WTC11 (cell line): ENCODE data around the gene MAP9. TPM values are rescaled to one million over a fixed set of nuclear protein-coding genes. Genes with fewer than 3 reads are reported as not detected.

Experiments used
- ATAC-seq: fragments of 200-7000 bp; cut with Tn5 transposase; 2 replicates; pipeline ENCODE4 v1.10.0; 2021; ENCODE audit warnings: mild to moderate bottlenecking, moderate library complexity
- CTCF ChIA-PET: fragments of 300-600 bp; sonication (Branson Sonifier 250); formaldehyde crosslinking; loops from one replicate; lab custom pipeline; 2021; ENCODE audit warnings: antibody characterized with exemption; lab: Charles Lee
- POLR2A ChIA-PET: fragments of 350-600 bp; sonication (Branson Sonifier 250); formaldehyde crosslinking; loops from one replicate; lab custom pipeline; 2021; ENCODE audit warnings: antibody characterized with exemption; lab: Charles Lee
- DNase-seq: peaks from one replicate; pipeline ENCODE4 v3.0.0; 2021; ENCODE audit warnings: low spot score
- H3K27ac Mint-ChIP-seq: 2 replicates; pipeline ENCODE4 v1.8.0; 2021; ENCODE audit warnings: mixed read lengths
- H3K27me3 Mint-ChIP-seq: 2 replicates; pipeline ENCODE4 v1.8.0; 2021; ENCODE audit warnings: low read depth, mild to moderate bottlenecking, moderate library complexity, mixed read lengths
- H3K36me3 Mint-ChIP-seq: 2 replicates; pipeline ENCODE4 v1.8.0; 2021; ENCODE audit warnings: mixed read lengths
- H3K4me1 Mint-ChIP-seq: 2 replicates; pipeline ENCODE4 v1.8.0; 2022; ENCODE audit warnings: mixed read lengths
- H3K4me3 Mint-ChIP-seq: 2 replicates; pipeline ENCODE4 v1.8.0; 2021; ENCODE audit warnings: mild to moderate bottlenecking, moderate library complexity, mixed read lengths
- H3K9me3 Mint-ChIP-seq: 2 replicates; pipeline ENCODE4 v1.8.0; 2021; ENCODE audit warnings: mixed read lengths
- AFF4 ChIP-seq: sonication (generic); formaldehyde crosslinking; IDR thresholded peaks from 2 replicates; pipeline ENCODE4 v1.8.1; 2023; ENCODE audit warnings: mild to moderate bottlenecking, missing genetic modification reagents, borderline replicate concordance
- ARID4B ChIP-seq: sonication (generic); formaldehyde crosslinking; IDR thresholded peaks from 2 replicates; pipeline ENCODE4 v1.8.0; 2023; ENCODE audit warnings: missing genetic modification reagents, mild to moderate bottlenecking, borderline replicate concordance
- E2F4 ChIP-seq: sonication (generic); formaldehyde crosslinking; IDR thresholded peaks from 2 replicates; pipeline ENCODE4 v1.8.1; 2022; ENCODE audit warnings: low read depth, mild to moderate bottlenecking, moderate library complexity, missing genetic modification reagents, borderline replicate concordance
- ESRRA ChIP-seq: sonication (generic); formaldehyde crosslinking; IDR thresholded peaks from 2 replicates; pipeline ENCODE4 v1.8.1; 2022; ENCODE audit warnings: mild to moderate bottlenecking, missing genetic modification reagents, borderline replicate concordance
- MYBL2 ChIP-seq: sonication (generic); formaldehyde crosslinking; IDR thresholded peaks from 2 replicates; pipeline ENCODE4 v1.8.1; 2023; ENCODE audit warnings: mild to moderate bottlenecking, moderate library complexity, missing genetic modification reagents
- PRDM15 ChIP-seq: sonication (generic); formaldehyde crosslinking; IDR thresholded peaks from 2 replicates; pipeline ENCODE4 v1.8.0; 2022; ENCODE audit warnings: missing genetic modification reagents
- RELA ChIP-seq: sonication (generic); formaldehyde crosslinking; IDR thresholded peaks from 2 replicates; pipeline ENCODE4 v1.8.1; 2022; ENCODE audit warnings: missing genetic modification reagents, mild to moderate bottlenecking, borderline replicate concordance
- RORB ChIP-seq: fragments of 250-450 bp; sonication (Bioruptor Pico); IDR thresholded peaks from 2 replicates; pipeline ENCODE4 v1.9.0; 2021; ENCODE audit warnings: mild to moderate bottlenecking
- ZNF532 ChIP-seq: fragments of 250-450 bp; sonication (Bioruptor Pico); IDR thresholded peaks from 2 replicates; pipeline ENCODE4 v1.9.0; 2021; ENCODE audit warnings: mild to moderate bottlenecking, borderline replicate concordance
- total RNA-seq: library from RNA; stranded (reverse); gene quantifications from 3 replicates; pipeline ENCODE4 v1.2.3, GENCODE V29; 2021

MAP9 gene
- total RNA-seq, 1 experiment from 2014 or later: 19.0 TPM

- peaks cover 16% of the 10 kb centered on the region for H3K36me3 Mint-ChIP-seq
- CTCF ChIA-PET: no interaction called here
- no peak overlapping the region for H3K27ac Mint-ChIP-seq
- no peaks in the 10 kb centered on the region for H3K27me3 Mint-ChIP-seq
- H3K4me1 Mint-ChIP-seq: no peaks in the 10 kb centered on the region
- no peak overlapping the region for H3K4me3 Mint-ChIP-seq
- DNase-seq: no peak
- peaks cover 25% of the 10 kb centered on the region for H3K9me3 Mint-ChIP-seq
- POLR2A ChIA-PET: no interaction called here
- ATAC-seq: no peak
- TF ChIP-seq PRDM15 (CRISPR knock-in tag) (no peak), ZNF532 (CRISPR knock-in tag) (no peak)
Measured at GRCh38 chr4:155342142-155342541, 34.6 kb downstream of the MAP9 start.

GRCh38 chr4:155339999-155340398 is 36.8 kb downstream of the MAP9 start:
- DNase-seq (no peak), ATAC-seq (no peak)
- POLR2A ChIA-PET: no interaction called here

GRCh38 chr4:155339588-155339987 is 37.2 kb downstream of the MAP9 start:
- H3K4me1 Mint-ChIP-seq: no peaks in the 10 kb centered on the region
- no peak for TF ChIP-seq RORB (CRISPR knock-in tag)
- TF ChIP-seq E2F4 (CRISPR knock-in tag): no peak
- TF ChIP-seq ESRRA (CRISPR knock-in tag): no peak
- TF ChIP-seq ARID4B (CRISPR knock-in tag): no peak

More at GRCh38 chr4:155339999-155340398, 36.8 kb downstream of the MAP9 start:
- H3K27ac Mint-ChIP-seq: no peak overlapping the region
- peaks cover 40% of the 10 kb centered on the region for H3K9me3 Mint-ChIP-seq
- no peaks in the 10 kb centered on the region for H3K4me1 Mint-ChIP-seq
- no peak overlapping the region for H3K4me3 Mint-ChIP-seq
- H3K36me3 Mint-ChIP-seq: peaks cover 24% of the 10 kb centered on the region
- CTCF ChIA-PET: no interaction called here
- TF ChIP-seq AFF4 (CRISPR knock-in tag): no peak
- TF ChIP-seq RELA (CRISPR knock-in tag): no peak
- TF ChIP-seq MYBL2 (CRISPR knock-in tag): no peak
- H3K27me3 Mint-ChIP-seq: no peaks in the 10 kb centered on the region

More at GRCh38 chr4:155339588-155339987, 37.2 kb downstream of the MAP9 start:
- no peak overlapping the region for H3K4me3 Mint-ChIP-seq
- H3K27ac Mint-ChIP-seq: no peak overlapping the region
- peaks cover 24% of the 10 kb centered on the region for H3K36me3 Mint-ChIP-seq
- no peak for ATAC-seq
- ChIA-PET POLR2A (no interaction called here), CTCF (no interaction called here)
- peaks cover 41% of the 10 kb centered on the region for H3K9me3 Mint-ChIP-seq
- no peak for DNase-seq
- H3K27me3 Mint-ChIP-seq: no peaks in the 10 kb centered on the region
